Measurements from ENCODE around the gene FAM131A. TPM values are rescaled to one million over a fixed set of nuclear protein-coding genes. Genes with fewer than 3 reads are reported as not detected.

Gene FAM131A
- total and polyA plus RNA-seq, 10 of the 15 experiments (the other 5 are each of a cell fraction or from before 2014, with no cell fraction given) = 0.31 to 4.5 (median 1.5) TPM

DNA sequence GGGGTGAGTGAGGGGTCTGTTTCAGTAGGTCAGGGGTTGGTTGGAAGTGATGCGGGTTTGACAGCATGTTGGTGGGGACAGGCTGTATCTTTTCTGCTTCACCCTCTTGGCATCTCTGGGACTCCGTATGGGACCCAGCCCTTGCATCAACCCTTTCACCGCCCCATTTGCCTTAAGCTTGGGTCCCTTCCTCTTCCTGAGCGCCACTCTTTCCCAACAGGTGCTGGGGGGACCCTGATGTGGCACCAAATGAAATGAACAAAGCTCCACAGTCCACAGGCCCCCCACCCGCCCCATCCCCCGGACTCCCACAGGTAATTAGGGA lies 21.9 kb upstream of the FAM131A start:
- H3K79me2 ChIP-seq (ENCODE audit: control insufficient read depth, insufficient read depth, low read length) = peaks cover 56% of the 10 kb centered on the region
- no TSS peak for BruUV-seq (replicated peaks)
- WGBS (ENCODE audit: insufficient coverage, insufficient replicate concordance, low lambda C conversion rate, missing lambda C conversion rate) = 2% methylated on average over 6 of the region's 6 CpGs
- intact Hi-C loops (cut with micrococcal nuclease; ENCODE audit: unreplicated experiment) (loop anchor here (2.0 to 5.0 kb wide), 2 partner anchors 17 to 47 kb away; partner anchors contain the start of genes CLCN2, POLR2H and PSMD2), in situ Hi-C loops (cut with MboI) (no loop called here)
- peak overlapping the region; percentile 92 for H3K27ac ChIP-seq (ENCODE audit: control insufficient read depth, insufficient read depth)
- FAIRE-seq (no peak), DNase-seq (ENCODE audit: low read depth, low spot score) (no peak), ATAC-seq (peak; percentile 18)
- no peaks in the 10 kb centered on the region for H3K27me3 ChIP-seq (replicated peaks in 1 of 2; ENCODE audit: control insufficient read depth in 2 of 2, insufficient read depth in 2 of 2, low read length in 1 of 2)
- ChIA-PET RAD21 (ENCODE audit: unreplicated experiment) (no interaction called here), CTCF (no interaction called here), SMC1A (ENCODE audit: uncharacterized antibody, unreplicated experiment) (no interaction called here), POLR2A (interaction anchor here (0.7 to 1.0 kb wide), 4 partner anchors 9 to 47 kb away, joined by 3 to 4 read pairs (median 4); no protein-coding TSS in a partner anchor)
- peak overlapping the region; percentile 95 for H3K4me2 ChIP-seq (ENCODE audit: control insufficient read depth, insufficient read depth)
- H3K36me3 ChIP-seq (ENCODE audit: control insufficient read depth in 2 of 2, insufficient read depth in 2 of 2, low read length in 1 of 2) = peaks cover 13 to 23% of the 10 kb centered on the region in 2 experiments
- H3K9me3 ChIP-seq (replicated peaks; ENCODE audit: control insufficient read depth, insufficient read depth, low read length) = no peaks in the 10 kb centered on the region
- peak overlapping the region; percentile 100 for H3K4me3 ChIP-seq
- peaks cover 12% of the 10 kb centered on the region for H4K20me1 ChIP-seq (ENCODE audit: control insufficient read depth, insufficient read depth)
- H3K4me1 ChIP-seq (ENCODE audit: control insufficient read depth, insufficient read depth, low read length) = peaks cover 3% of the 10 kb centered on the region; the same call in 1 of the 2 replicates
- 0 out of 2 replicates have a peak, but pooled peaks have one; percentile 6 for TF ChIP-seq POLR2AphosphoS5 (IDR thresholded peaks at IDR 0.05; ENCODE audit: low read length)
- TF ChIP-seq STAT1 (conservative IDR thresholded peaks at IDR 0.05) = no peak
- TF ChIP-seq TCF12 (IDR thresholded peaks at IDR 0.05; ENCODE audit: low read depth, low read length) = no peak
- no peak overlapping the region for H2AFZ ChIP-seq (ENCODE audit: control insufficient read depth, low read depth, low read length)
- peak overlapping the region; percentile 99 for H3K9ac ChIP-seq (ENCODE audit: control insufficient read depth, insufficient read depth, low read length)

DNA sequence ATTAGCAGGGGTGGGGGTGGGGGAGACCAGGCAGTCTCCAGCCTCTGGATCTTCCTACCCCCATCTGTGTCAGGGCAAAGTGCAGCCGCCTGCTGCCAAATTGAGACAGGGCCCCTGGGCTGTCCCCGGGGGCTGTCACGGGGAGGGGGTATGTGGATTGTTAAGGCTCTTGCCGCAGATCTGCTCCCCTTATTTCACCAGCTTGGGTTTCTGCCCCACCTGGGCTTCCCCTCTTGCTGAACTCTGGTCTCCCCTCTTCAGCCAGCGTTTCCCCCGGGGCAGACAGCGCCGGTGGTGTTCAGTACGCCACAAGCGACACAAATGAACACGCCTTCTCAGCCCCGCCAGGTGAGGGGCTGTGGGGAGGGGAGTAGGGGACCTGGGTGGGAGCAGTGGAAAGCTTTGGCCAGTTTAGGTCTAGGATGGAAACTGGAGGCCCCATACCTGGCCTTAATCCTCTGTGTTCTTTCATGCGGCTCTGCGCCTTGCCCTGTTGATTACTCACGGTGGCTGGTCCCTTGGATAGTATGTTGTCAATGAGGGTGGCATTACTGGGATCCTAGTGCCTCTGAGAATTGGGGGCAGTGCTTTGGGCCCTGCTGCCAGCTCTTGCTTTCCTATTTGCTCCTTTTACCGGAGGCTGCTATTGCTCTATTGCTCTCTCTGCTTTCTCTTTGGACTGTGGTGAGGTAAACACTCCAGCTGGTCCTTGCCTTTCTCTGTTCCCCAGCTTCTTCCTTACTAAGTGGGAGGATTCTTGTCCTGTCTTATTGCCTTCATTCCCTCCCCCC lies 21.3 kb upstream of the FAM131A start:
- H3K27me3 ChIP-seq (replicated peaks in 1 of 2; ENCODE audit: control insufficient read depth in 2 of 2, insufficient read depth in 2 of 2, low read length in 1 of 2) = no peaks in the 10 kb centered on the region
- peak overlapping the region; percentile 100 for H3K4me3 ChIP-seq
- intact Hi-C loops (cut with micrococcal nuclease; ENCODE audit: unreplicated experiment) = loop anchor here (2.0 to 5.0 kb wide), 2 partner anchors 17 to 46 kb away; partner anchors contain the start of genes CLCN2, POLR2H and PSMD2
- peak overlapping the region; percentile 92 for H3K27ac ChIP-seq (ENCODE audit: control insufficient read depth, insufficient read depth)
- TF ChIP-seq, protein P1, sequence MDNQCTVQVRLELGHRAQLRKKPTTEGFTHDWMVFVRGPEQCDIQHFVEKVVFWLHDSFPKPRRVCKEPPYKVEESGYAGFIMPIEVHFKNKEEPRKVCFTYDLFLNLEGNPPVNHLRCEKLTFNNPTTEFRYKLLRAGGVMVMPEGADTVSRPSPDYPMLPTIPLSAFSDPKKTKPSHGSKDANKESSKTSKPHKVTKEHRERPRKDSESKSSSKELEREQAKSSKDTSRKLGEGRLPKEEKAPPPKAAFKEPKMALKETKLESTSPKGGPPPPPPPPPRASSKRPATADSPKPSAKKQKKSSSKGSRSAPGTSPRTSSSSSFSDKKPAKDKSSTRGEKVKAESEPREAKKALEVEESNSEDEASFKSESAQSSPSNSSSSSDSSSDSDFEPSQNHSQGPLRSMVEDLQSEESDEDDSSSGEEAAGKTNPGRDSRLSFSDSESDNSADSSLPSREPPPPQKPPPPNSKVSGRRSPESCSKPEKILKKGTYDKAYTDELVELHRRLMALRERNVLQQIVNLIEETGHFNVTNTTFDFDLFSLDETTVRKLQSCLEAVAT (IDR thresholded peaks at IDR 0.05) = no peak
- TF ChIP-seq SPI1 (IDR thresholded peaks at IDR 0.05; ENCODE audit: borderline replicate concordance, insufficient read depth, low read depth, low read length) = no peak
- TF ChIP-seq, protein P2, sequence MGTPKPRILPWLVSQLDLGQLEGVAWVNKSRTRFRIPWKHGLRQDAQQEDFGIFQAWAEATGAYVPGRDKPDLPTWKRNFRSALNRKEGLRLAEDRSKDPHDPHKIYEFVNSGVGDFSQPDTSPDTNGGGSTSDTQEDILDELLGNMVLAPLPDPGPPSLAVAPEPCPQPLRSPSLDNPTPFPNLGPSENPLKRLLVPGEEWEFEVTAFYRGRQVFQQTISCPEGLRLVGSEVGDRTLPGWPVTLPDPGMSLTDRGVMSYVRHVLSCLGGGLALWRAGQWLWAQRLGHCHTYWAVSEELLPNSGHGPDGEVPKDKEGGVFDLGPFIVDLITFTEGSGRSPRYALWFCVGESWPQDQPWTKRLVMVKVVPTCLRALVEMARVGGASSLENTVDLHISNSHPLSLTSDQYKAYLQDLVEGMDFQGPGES (IDR thresholded peaks at IDR 0.05) = no peak
- TF ChIP-seq BRCA1 (IDR thresholded peaks at IDR 0.05; ENCODE audit: low read depth, low read length) = no peak
- no peak for TF ChIP-seq RCOR1 (conservative IDR thresholded peaks at IDR 0.05; ENCODE audit: low read depth, low read length)
- TF ChIP-seq EP300 (IDR thresholded peaks at IDR 0.05; ENCODE audit: borderline replicate concordance in 1 of 2, control insufficient read depth in 1 of 2, low read depth in 2 of 2, low read length in 2 of 2) = no peak
- TF ChIP-seq, protein P3, sequence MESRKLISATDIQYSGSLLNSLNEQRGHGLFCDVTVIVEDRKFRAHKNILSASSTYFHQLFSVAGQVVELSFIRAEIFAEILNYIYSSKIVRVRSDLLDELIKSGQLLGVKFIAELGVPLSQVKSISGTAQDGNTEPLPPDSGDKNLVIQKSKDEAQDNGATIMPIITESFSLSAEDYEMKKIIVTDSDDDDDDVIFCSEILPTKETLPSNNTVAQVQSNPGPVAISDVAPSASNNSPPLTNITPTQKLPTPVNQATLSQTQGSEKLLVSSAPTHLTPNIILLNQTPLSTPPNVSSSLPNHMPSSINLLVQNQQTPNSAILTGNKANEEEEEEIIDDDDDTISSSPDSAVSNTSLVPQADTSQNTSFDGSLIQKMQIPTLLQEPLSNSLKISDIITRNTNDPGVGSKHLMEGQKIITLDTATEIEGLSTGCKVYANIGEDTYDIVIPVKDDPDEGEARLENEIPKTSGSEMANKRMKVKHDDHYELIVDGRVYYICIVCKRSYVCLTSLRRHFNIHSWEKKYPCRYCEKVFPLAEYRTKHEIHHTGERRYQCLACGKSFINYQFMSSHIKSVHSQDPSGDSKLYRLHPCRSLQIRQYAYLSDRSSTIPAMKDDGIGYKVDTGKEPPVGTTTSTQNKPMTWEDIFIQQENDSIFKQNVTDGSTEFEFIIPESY (IDR thresholded peaks at IDR 0.05) = no peak
- FAIRE-seq = no peak
- peak overlapping the region; percentile 99 for H3K9ac ChIP-seq (ENCODE audit: control insufficient read depth, insufficient read depth, low read length)
- WGBS (ENCODE audit: insufficient coverage, insufficient replicate concordance, low lambda C conversion rate, missing lambda C conversion rate) = 4% methylated on average over 16 of the region's 16 CpGs
- no peak overlapping the region for H2AFZ ChIP-seq (ENCODE audit: control insufficient read depth, low read depth, low read length)
- CTCF ChIA-PET = no interaction called here
- peaks cover 3% of the 10 kb centered on the region; the same call in 1 of the 2 replicates for H3K4me1 ChIP-seq (ENCODE audit: control insufficient read depth, insufficient read depth, low read length)
- peak overlapping the region; percentile 95 for H3K4me2 ChIP-seq (ENCODE audit: control insufficient read depth, insufficient read depth)
- peaks cover 18 to 28% of the 10 kb centered on the region in 2 experiments for H3K36me3 ChIP-seq (ENCODE audit: control insufficient read depth in 2 of 2, insufficient read depth in 2 of 2, low read length in 1 of 2)
- H4K20me1 ChIP-seq (ENCODE audit: control insufficient read depth, insufficient read depth) = peaks cover 12% of the 10 kb centered on the region
- ATAC-seq = peak; percentile 7
- RAD21 ChIA-PET (ENCODE audit: unreplicated experiment) = no interaction called here
- H3K79me2 ChIP-seq (ENCODE audit: control insufficient read depth, insufficient read depth, low read length) = peaks cover 58% of the 10 kb centered on the region
- in situ Hi-C loops (cut with MboI) = no loop called here
- SMC1A ChIA-PET (ENCODE audit: uncharacterized antibody, unreplicated experiment) = interaction anchor here (0.9 kb wide), 1 partner anchor 10 kb away, joined by 4 read pairs; no protein-coding TSS in a partner anchor
- no peaks in the 10 kb centered on the region for H3K9me3 ChIP-seq (replicated peaks; ENCODE audit: control insufficient read depth, insufficient read depth, low read length)
- POLR2A ChIA-PET = interaction anchor here (0.7 to 1.0 kb wide), 4 partner anchors 9 to 46 kb away, joined by 3 to 4 read pairs (median 4); no protein-coding TSS in a partner anchor
- no peak for DNase-seq (ENCODE audit: low read depth, low spot score)
- BruUV-seq (replicated peaks) = no TSS peak
